Measurements from ENCODE around the gene NT5C1B. TPM values are rescaled to one million over a fixed set of nuclear protein-coding genes. Genes with fewer than 3 reads are reported as not detected.

The NT5C1B gene
- total RNA-seq, 1 donor from 2014 or later: not detected

- Mint-ChIP-seq H3K27me3 (ENCODE audit: low read depth) (no peaks in the 10 kb centered on the region), H3K27ac (ENCODE audit: unreplicated experiment) (no peak overlapping the region), H3K9me3 (ENCODE audit: low read depth) (no peaks in the 10 kb centered on the region), H3K4me3 (ENCODE audit: unreplicated experiment) (no peak overlapping the region), H3K4me1 (ENCODE audit: low read depth) (peaks cover 46% of the 10 kb centered on the region), H3K36me3 (ENCODE audit: low read depth) (no peaks in the 10 kb centered on the region)
- TF ChIP-seq, protein P1, sequence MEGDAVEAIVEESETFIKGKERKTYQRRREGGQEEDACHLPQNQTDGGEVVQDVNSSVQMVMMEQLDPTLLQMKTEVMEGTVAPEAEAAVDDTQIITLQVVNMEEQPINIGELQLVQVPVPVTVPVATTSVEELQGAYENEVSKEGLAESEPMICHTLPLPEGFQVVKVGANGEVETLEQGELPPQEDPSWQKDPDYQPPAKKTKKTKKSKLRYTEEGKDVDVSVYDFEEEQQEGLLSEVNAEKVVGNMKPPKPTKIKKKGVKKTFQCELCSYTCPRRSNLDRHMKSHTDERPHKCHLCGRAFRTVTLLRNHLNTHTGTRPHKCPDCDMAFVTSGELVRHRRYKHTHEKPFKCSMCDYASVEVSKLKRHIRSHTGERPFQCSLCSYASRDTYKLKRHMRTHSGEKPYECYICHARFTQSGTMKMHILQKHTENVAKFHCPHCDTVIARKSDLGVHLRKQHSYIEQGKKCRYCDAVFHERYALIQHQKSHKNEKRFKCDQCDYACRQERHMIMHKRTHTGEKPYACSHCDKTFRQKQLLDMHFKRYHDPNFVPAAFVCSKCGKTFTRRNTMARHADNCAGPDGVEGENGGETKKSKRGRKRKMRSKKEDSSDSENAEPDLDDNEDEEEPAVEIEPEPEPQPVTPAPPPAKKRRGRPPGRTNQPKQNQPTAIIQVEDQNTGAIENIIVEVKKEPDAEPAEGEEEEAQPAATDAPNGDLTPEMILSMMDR (IDR thresholded peaks at IDR 0.05): no peak
- DNase-seq (ENCODE audit: low spot score): no peak
Observed at GRCh38 chr2:18517386-18517785, 72.0 kb downstream of the NT5C1B start.

DNA sequence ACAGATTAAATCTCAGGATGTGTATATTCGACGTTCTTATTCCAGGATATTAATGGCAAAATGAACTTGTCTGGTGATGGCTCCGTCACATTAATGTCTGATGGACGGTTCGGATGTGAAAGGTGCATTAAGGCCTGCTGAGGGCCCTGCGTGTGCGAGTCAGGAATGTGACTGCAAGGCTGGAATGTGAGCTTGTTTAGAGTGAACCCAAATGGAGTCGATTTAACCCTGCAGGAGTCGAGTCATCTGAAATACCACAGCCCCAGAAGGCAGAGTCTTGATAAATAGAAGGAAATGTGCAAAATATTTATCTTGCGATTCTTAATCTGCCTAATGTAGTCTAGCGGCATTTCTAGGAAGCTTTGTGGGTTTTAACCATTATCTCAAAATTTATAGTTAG is 73.3 kb downstream of the NT5C1B start:
- H3K4me3 Mint-ChIP-seq (ENCODE audit: unreplicated experiment): no peak overlapping the region
- H3K4me1 Mint-ChIP-seq (ENCODE audit: low read depth): peaks cover 46% of the 10 kb centered on the region
- H3K9me3 Mint-ChIP-seq (ENCODE audit: low read depth): peaks cover 1% of the 10 kb centered on the region
- DNase-seq (ENCODE audit: low spot score): no peak
- H3K27me3 Mint-ChIP-seq (ENCODE audit: low read depth): no peaks in the 10 kb centered on the region
- TF ChIP-seq, protein P1 (IDR thresholded peaks at IDR 0.05): no peak
- H3K27ac Mint-ChIP-seq (ENCODE audit: unreplicated experiment): peak overlapping the region; percentile 90
- no peaks in the 10 kb centered on the region for H3K36me3 Mint-ChIP-seq (ENCODE audit: low read depth)

DNA sequence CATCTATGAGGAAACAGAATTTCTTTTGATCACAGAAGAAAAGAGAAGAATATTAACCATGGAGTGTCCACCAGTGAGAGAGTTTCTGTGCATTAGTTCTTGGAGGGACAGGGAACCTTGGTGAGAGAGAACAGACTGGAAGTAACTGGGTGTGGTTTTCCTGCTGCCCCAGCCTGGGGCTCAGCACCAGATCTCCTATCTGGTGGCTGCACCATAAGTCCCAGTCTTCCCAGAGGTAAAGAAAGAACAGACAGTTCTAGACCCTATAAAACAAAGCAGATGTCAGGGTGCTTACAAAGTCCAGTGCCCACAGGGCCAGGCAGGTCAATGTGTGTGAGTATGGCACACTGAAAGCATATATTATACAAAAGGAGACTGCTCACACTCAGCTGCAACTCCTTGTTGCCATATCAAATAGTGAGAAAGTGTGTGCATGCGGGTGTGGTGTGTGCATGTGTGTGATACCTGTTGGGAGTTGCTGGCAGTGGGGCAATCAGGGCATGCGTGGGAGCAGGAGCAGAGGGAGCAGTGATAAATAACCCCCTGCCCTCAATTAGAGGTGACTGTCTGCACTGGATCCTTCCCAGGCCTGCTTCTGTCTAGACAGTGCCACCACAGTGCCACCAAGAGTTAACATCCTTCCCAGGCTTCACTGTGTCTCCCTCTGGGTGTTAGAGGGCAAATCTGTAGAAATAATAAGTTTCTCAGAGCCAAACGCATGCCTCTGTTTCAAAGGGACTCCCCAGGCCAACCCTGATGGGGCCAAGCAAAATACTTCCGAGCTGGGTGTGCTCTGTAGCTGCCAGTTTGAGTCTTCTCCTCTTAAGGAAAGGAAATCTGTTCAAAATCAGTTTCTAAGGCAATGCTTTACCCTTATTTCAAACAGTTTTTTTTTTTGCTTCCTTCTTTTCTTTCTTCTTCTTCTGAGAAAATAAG is 74.6 kb downstream of the NT5C1B start:
- DNase-seq (ENCODE audit: low spot score): no peak
- peak overlapping the region; percentile 90 for H3K27ac Mint-ChIP-seq (ENCODE audit: unreplicated experiment)
- TF ChIP-seq, protein P1 (IDR thresholded peaks at IDR 0.05): peak; percentile 49

More for the DNA sequence above, 74.6 kb downstream of the NT5C1B start:
- Mint-ChIP-seq H3K4me3 (ENCODE audit: unreplicated experiment) (peak overlapping the region; percentile 25), H3K36me3 (ENCODE audit: low read depth) (peaks cover 1% of the 10 kb centered on the region), H3K27me3 (ENCODE audit: low read depth) (no peaks in the 10 kb centered on the region), H3K4me1 (ENCODE audit: low read depth) (peaks cover 42% of the 10 kb centered on the region), H3K9me3 (ENCODE audit: low read depth) (peaks cover 8% of the 10 kb centered on the region)

Other genes starting within 250 kb of the NT5C1B start
- 17.1 to 18.8 TPM (median 17.3 TPM) in 3 replicates for gene RDH14, start 28.9 kb downstream of the NT5C1B start, total RNA-seq

Data from chondrocyte (in vitro differentiated cells).